NCI-H460 (cell line): ENCODE data around the gene TMEM126B. TPM values are rescaled to one million over a fixed set of nuclear protein-coding genes. Genes with fewer than 3 reads are reported as not detected.
"Not testable (repeated sequence)": the region's sequence is repeated elsewhere in the genome, so short reads cannot be mapped to it uniquely, and the experiment has no call there.

ENCODE experiments used
- DNase-seq: peaks from one replicate; pipeline ENCODE4 v3.0.0-alpha.2; 2016; ENCODE audit warnings: low read depth; ENCODE audit errors: extremely low read depth
- total RNA-seq: library from RNA; depleted of rRNA; stranded (reverse); fragments of >200 nt; shearing (Covaris generic); gene quantifications from 2 replicates; pipeline ENCODE4 v1.2.3, GENCODE V29; 2014

TMEM126B gene
- total RNA-seq, 1 experiment from 2014 or later, result 65.0 TPM

- no peak for DNase-seq
Observed at GRCh38 chr11:85647078-85647477, 18.7 kb downstream of the TMEM126B start.

- peak; percentile 73 for DNase-seq
Observed at GRCh38 chr11:85647604-85648299, 19.4 kb downstream of the TMEM126B start, which contains the start of gene TMEM126A. TSS of gene TMEM126A (plus strand) at chr11:85647967. CDS start at chr11:85650256, 2,289 bp downstream.

GRCh38 chr11:85651118-85651517 is 22.7 kb downstream of the TMEM126B start:
- DNase-seq, result no peak

GRCh38 chr11:85652786-85653447 is 24.5 kb downstream of the TMEM126B start:
- no peak for DNase-seq

- DNase-seq, result not testable (repeated sequence)
Observed at GRCh38 chr11:85654343-85654742, 25.9 kb downstream of the TMEM126B start.

- no peak for DNase-seq
Observed at GRCh38 chr11:85656777-85657176, 28.4 kb downstream of the TMEM126B start.

GRCh38 chr11:85658180-85658579 is 29.8 kb downstream of the TMEM126B start:
- DNase-seq, result no peak

GRCh38 chr11:85661972-85662664 is 33.7 kb downstream of the TMEM126B start:
- no peak for DNase-seq

- no peak for DNase-seq
Observed at GRCh38 chr11:85663080-85663752, 34.8 kb downstream of the TMEM126B start.

- peak; percentile 36 for DNase-seq
Observed at GRCh38 chr11:85663753-85664614, 35.6 kb downstream of the TMEM126B start.

- DNase-seq, result peak; percentile 90
Observed at GRCh38 chr11:85664615-85665481, 36.5 kb downstream of the TMEM126B start, which contains the start of gene CREBZF. TSS of gene CREBZF (minus strand) at chr11:85665129. CDS start at chr11:85664875, 254 bp downstream.

- DNase-seq, result no peak
Observed at GRCh38 chr11:85665733-85666132, 37.3 kb downstream of the TMEM126B start.

GRCh38 chr11:85666687-85667086 is 38.3 kb downstream of the TMEM126B start:
- DNase-seq, result no peak

- DNase-seq, result no peak
Observed at GRCh38 chr11:85668157-85668556, 39.8 kb downstream of the TMEM126B start.

GRCh38 chr11:85670949-85671663 is 42.7 kb downstream of the TMEM126B start:
- DNase-seq, result not testable (repeated sequence)

- DNase-seq, result no peak
Observed at GRCh38 chr11:85672105-85672902, 43.9 kb downstream of the TMEM126B start.

GRCh38 chr11:85673393-85673792 is 45.0 kb downstream of the TMEM126B start:
- no peak for DNase-seq
